Measurements from ENCODE around the gene PYGB.
A peak's percentile ranks its signal among the peaks of the same experiment; 100 is the strongest.

Gene PYGB

GRCh38 chr20:25245461-25245860 is 2.4 kb upstream of the PYGB start:
- TF ChIP-seq NFIC (IDR thresholded peaks at IDR 0.05) (no peak), TCF12 (IDR thresholded peaks at IDR 0.05; ENCODE audit: low read depth) (no peak), MAX (IDR thresholded peaks at IDR 0.05) (no peak), USF1 (IDR thresholded peaks at IDR 0.05) (no peak), TAF1 (IDR thresholded peaks at IDR 0.05; ENCODE audit: low read depth) (no peak), ZBTB7A (IDR thresholded peaks at IDR 0.05; ENCODE audit: low read depth) (no peak), EGR1 (IDR thresholded peaks at IDR 0.05) (no peak), CEBPB (IDR thresholded peaks at IDR 0.05) (no peak), CREB1 (IDR thresholded peaks at IDR 0.05; ENCODE audit: low read depth) (no peak), FOXM1 (IDR thresholded peaks at IDR 0.05; ENCODE audit: borderline replicate concordance, low read depth) (no peak), TEAD4 (IDR thresholded peaks at IDR 0.05) (no peak), YY1 (IDR thresholded peaks at IDR 0.05; ENCODE audit: low read depth) (no peak), RAD21 (IDR thresholded peaks at IDR 0.05; ENCODE audit: low read depth) (no peak)

GRCh38 chr20:25246182-25246999 is 1.5 kb upstream of the PYGB start:
- TF ChIP-seq MAX (IDR thresholded peaks at IDR 0.05), result no peak
- TF ChIP-seq ZBTB7A (IDR thresholded peaks at IDR 0.05; ENCODE audit: low read depth), result no peak
- TF ChIP-seq NFIC (IDR thresholded peaks at IDR 0.05), result no peak
- no peak for TF ChIP-seq RAD21 (IDR thresholded peaks at IDR 0.05; ENCODE audit: low read depth)
- no peak for TF ChIP-seq CREB1 (IDR thresholded peaks at IDR 0.05; ENCODE audit: low read depth)
- TF ChIP-seq TAF1 (IDR thresholded peaks at IDR 0.05; ENCODE audit: low read depth), result no peak
- TF ChIP-seq CEBPB (IDR thresholded peaks at IDR 0.05), result no peak
- no peak for TF ChIP-seq REST (IDR thresholded peaks at IDR 0.05; ENCODE audit: low read depth)
- no peak for TF ChIP-seq TEAD4 (IDR thresholded peaks at IDR 0.05)
- TF ChIP-seq USF1 (IDR thresholded peaks at IDR 0.05), result no peak
- TF ChIP-seq FOXM1 (IDR thresholded peaks at IDR 0.05; ENCODE audit: borderline replicate concordance, low read depth), result no peak
- no peak for TF ChIP-seq EP300 (IDR thresholded peaks at IDR 0.05; ENCODE audit: borderline replicate concordance)
- no peak for TF ChIP-seq EGR1 (IDR thresholded peaks at IDR 0.05)
- TF ChIP-seq TCF12 (IDR thresholded peaks at IDR 0.05; ENCODE audit: low read depth), result no peak
- no peak for TF ChIP-seq YY1 (IDR thresholded peaks at IDR 0.05; ENCODE audit: low read depth)

- no peak for TF ChIP-seq USF1 (IDR thresholded peaks at IDR 0.05)
- TF ChIP-seq FOXM1 (IDR thresholded peaks at IDR 0.05; ENCODE audit: borderline replicate concordance, low read depth), result no peak
- TF ChIP-seq TCF12 (IDR thresholded peaks at IDR 0.05; ENCODE audit: low read depth), result no peak
- TF ChIP-seq NFIC (IDR thresholded peaks at IDR 0.05), result no peak
- no peak for TF ChIP-seq CEBPB (IDR thresholded peaks at IDR 0.05)
- no peak for TF ChIP-seq TAF1 (IDR thresholded peaks at IDR 0.05; ENCODE audit: low read depth)
- peak; percentile 65; the same call in 1 of the 2 replicates for TF ChIP-seq ZBTB7A (IDR thresholded peaks at IDR 0.05; ENCODE audit: low read depth)
- TF ChIP-seq RAD21 (IDR thresholded peaks at IDR 0.05; ENCODE audit: low read depth), result peak; percentile 57
These were observed 826 bp upstream of the PYGB start for GRCh38 chr20:25247000-25247517.

GRCh38 chr20:25247518-25247955 is 348 bp upstream of the PYGB start:
- TF ChIP-seq CEBPB (IDR thresholded peaks at IDR 0.05) (no peak), ZBTB7A (IDR thresholded peaks at IDR 0.05; ENCODE audit: low read depth) (no peak), RAD21 (IDR thresholded peaks at IDR 0.05; ENCODE audit: low read depth) (no peak), MAX (IDR thresholded peaks at IDR 0.05) (peak; percentile 54; the same call in 1 of the 2 replicates), TCF12 (IDR thresholded peaks at IDR 0.05; ENCODE audit: low read depth) (0 out of 2 replicates have a peak, but pooled peaks have one; percentile 32), TEAD4 (IDR thresholded peaks at IDR 0.05) (no peak), FOXM1 (IDR thresholded peaks at IDR 0.05; ENCODE audit: borderline replicate concordance, low read depth) (no peak), EP300 (IDR thresholded peaks at IDR 0.05; ENCODE audit: borderline replicate concordance) (no peak), REST (IDR thresholded peaks at IDR 0.05; ENCODE audit: low read depth) (no peak), EGR1 (IDR thresholded peaks at IDR 0.05) (no peak), NFIC (IDR thresholded peaks at IDR 0.05) (no peak), USF1 (IDR thresholded peaks at IDR 0.05) (0 out of 2 replicates have a peak, but pooled peaks have one; percentile 1), YY1 (IDR thresholded peaks at IDR 0.05; ENCODE audit: low read depth) (no peak), CREB1 (IDR thresholded peaks at IDR 0.05; ENCODE audit: low read depth) (no peak), TAF1 (IDR thresholded peaks at IDR 0.05; ENCODE audit: low read depth) (no peak; the same call in 1 of the 2 replicates)

All from Ishikawa (cell line).